Erythroblast (primary cell): ENCODE measurements around the gene TUT1.

Experiments
- GATA1 ChIP-seq: IDR thresholded peaks from 2 replicates; pipeline ENCODE4 v1.6.1; 2011; ENCODE audit warnings: low read depth, mild to moderate bottlenecking, control low read depth, low read length, moderate library complexity
- POLR2A ChIP-seq: IDR thresholded peaks from 2 replicates; pipeline ENCODE4 v1.6.1; 2011; ENCODE audit warnings: mild to moderate bottlenecking, low read length

- no peak for TF ChIP-seq POLR2A
- TF ChIP-seq GATA1: no peak
These were observed 24.2 kb upstream of the TUT1 start for GRCh38 chr11:62615521-62615920.
